Mucosa of descending colon (tissue), 3 donors: ENCODE measurements around the gene SLC27A5. TPM values are rescaled to one million over a fixed set of nuclear protein-coding genes. Genes with fewer than 3 reads are reported as not detected.

Experiments used
- microRNA-seq: library from miRNA; unstranded; fragments of <30 nt; microRNA quantifications from one replicate; pipeline ENCODE4, GENCODE V29; 2019
- total RNA-seq, 3 donors: library from RNA; stranded (reverse); fragmentation: NEBNext Ultra II Directional in 2 of 3; extraction: Animal tissue kit (Norgen Biotek cat#: 25700) in 2 of 3; gene quantifications; one replicate each; pipeline versions ENCODE4 v1.2.1 to v1.2.4, GENCODE V29; 2021 to 2023
- donor health status: DM: no; HTN: no; CAD: no; lungs with moderate emphysema.
- donor health status: DM: no; HTN: no; CAD: no.
- donor health status: DM: no; HTN: yes; CAD: no.

The SLC27A5 gene
- total RNA-seq, 3 donors from 2014 or later, result 1.6 to 7.1 (median 3.9) TPM

Small RNA genes lying within 50 kb of the gene (microRNA-seq; reads per million reads assigned to microRNA genes)
- not detected for gene MIR6807

Other genes starting within 250 kb of the SLC27A5 start
- 1 to 10 TPM; 3.6 to 7.9 (median 3.8) TPM for gene ZNF8, start 233.0 kb downstream of the SLC27A5 start, total RNA-seq
- gene ERVK3-1, start 206.6 kb downstream of the SLC27A5 start, total RNA-seq, result 10 to 100 TPM; 25.0 to 31.7 (median 30.0) TPM
- 1 to 10 TPM; 2.4 to 5.4 (median 3.2) TPM for gene ZSCAN22, start 185.0 kb downstream of the SLC27A5 start, total RNA-seq
- 1 to 10 TPM; 2.0 to 3.7 (median 2.7) TPM for gene A1BG, start 158.5 kb downstream of the SLC27A5 start, total RNA-seq
- gene ZNF497, start 149.2 kb downstream of the SLC27A5 start, total RNA-seq, result 1 to 10 TPM; 1.1 to 1.9 (median 1.2) TPM
- gene ZNF837, start 131.0 kb downstream of the SLC27A5 start, total RNA-seq, result 1 to 10 TPM; 1.5 to 3.3 (median 2.5) TPM
- gene RPS5, start 124.7 kb downstream of the SLC27A5 start, total RNA-seq, result 100 to 1,000 TPM; 692 to 768 (median 754) TPM
- gene RNF225, start 116.3 kb downstream of the SLC27A5 start, total RNA-seq, result not detected
- 10 to 100 TPM in 1 of 3 donors, 1 to 10 TPM in 2; 5.4 to 15.0 (median 6.9) TPM for gene ZNF584, start 103.3 kb downstream of the SLC27A5 start, total RNA-seq
- gene ZNF132, start 71.8 kb downstream of the SLC27A5 start, total RNA-seq, result 1 to 10 TPM; 1.5 to 9.8 (median 5.6) TPM
- gene ZNF324B, start 60.4 kb downstream of the SLC27A5 start, total RNA-seq, result 1 to 10 TPM; 5.3 to 8.2 (median 6.8) TPM
- gene ZNF324, start 44.9 kb downstream of the SLC27A5 start, total RNA-seq, result 10 to 100 TPM; 10.1 to 14.8 (median 12.9) TPM
- 10 to 100 TPM in 2 of 3 donors, 1 to 10 TPM in 1; 9.4 to 12.6 (median 10.6) TPM for gene ZNF446, start 35.6 kb downstream of the SLC27A5 start, total RNA-seq
- gene ZBTB45, start 7.8 kb upstream of the SLC27A5 start, total RNA-seq, result 10 to 100 TPM; 12.1 to 16.7 (median 13.4) TPM
- 100 to 1,000 TPM; 180 to 308 (median 202) TPM for gene TRIM28, start 32.1 kb upstream of the SLC27A5 start, total RNA-seq
- 100 to 1,000 TPM; 125 to 231 (median 195) TPM for gene CHMP2A, start 43.1 kb upstream of the SLC27A5 start, total RNA-seq
- 100 to 1,000 TPM in 1 of 3 donors, 10 to 100 TPM in 2; 49.4 to 101 (median 66.7) TPM for gene UBE2M, start 46.6 kb upstream of the SLC27A5 start, total RNA-seq
- 10 to 100 TPM; 30.4 to 43.3 (median 36.1) TPM for gene MZF1, start 61.3 kb upstream of the SLC27A5 start, total RNA-seq